H9 (cell line): Measurements from ENCODE around the gene MYH16. TPM values are rescaled to one million over a fixed set of nuclear protein-coding genes. Genes with fewer than 3 reads are reported as not detected.

Experiments used
- DNase-seq: peaks from one replicate; pipeline ENCODE4 v3.0.0-alpha.2; 2017
- H2AFZ ChIP-seq: one replicate; pipeline ENCODE4 v1.6.1; 2013; ENCODE audit warnings: mild to moderate bottlenecking, low read length, control low read depth, moderate library complexity
- H2AK5ac ChIP-seq: 2 replicates; pipeline ENCODE4 v1.6.1; 2013; ENCODE audit warnings: low read length, control low read depth, mixed read lengths; ENCODE audit not compliant: insufficient read length
- H2BK120ac ChIP-seq: one replicate; pipeline ENCODE4 v1.6.1; 2013; ENCODE audit warnings: low read depth, mild to moderate bottlenecking, low read length, control low read depth, inconsistent platforms; ENCODE audit not compliant: poor library complexity, severe bottlenecking
- H2BK12ac ChIP-seq: 2 replicates; pipeline ENCODE4 v1.6.1; 2013; ENCODE audit warnings: low read length, control low read depth, mixed read lengths, low read depth; ENCODE audit not compliant: insufficient read length
- H2BK15ac ChIP-seq: 2 replicates; pipeline ENCODE4 v1.6.1; 2013; ENCODE audit warnings: low read depth, low read length, control low read depth
- H2BK20ac ChIP-seq: one replicate; pipeline ENCODE4 v1.6.1; 2013; ENCODE audit warnings: low read depth, mild to moderate bottlenecking, low read length, control low read depth, inconsistent platforms; ENCODE audit not compliant: poor library complexity, severe bottlenecking
- H2BK5ac ChIP-seq: 2 replicates; pipeline ENCODE4 v1.6.1; 2013; ENCODE audit warnings: low read length, control low read depth, mixed read lengths; ENCODE audit not compliant: insufficient read length
- H3K14ac ChIP-seq: 2 replicates; pipeline ENCODE4 v1.6.1; 2013; ENCODE audit warnings: low read length, control low read depth; ENCODE audit not compliant: insufficient read depth
- H3K18ac ChIP-seq: 2 replicates; pipeline ENCODE4 v1.6.1; 2013; ENCODE audit warnings: low read depth, mild to moderate bottlenecking, mixed read lengths, low read length, control low read depth; ENCODE audit not compliant: insufficient read length
- H3K23ac ChIP-seq: 2 replicates; pipeline ENCODE4 v1.6.1; 2013; ENCODE audit warnings: low read length, control low read depth, mixed read lengths, low read depth; ENCODE audit not compliant: insufficient read length
- H3K23me2 ChIP-seq: 2 replicates; pipeline ENCODE4 v1.6.1; 2013; ENCODE audit warnings: low read depth, mild to moderate bottlenecking, mixed read lengths, low read length, control low read depth; ENCODE audit not compliant: insufficient read length, poor library complexity, severe bottlenecking
- H3K27ac ChIP-seq: 2 replicates; pipeline ENCODE4 v1.5.1; 2013; ENCODE audit warnings: low read length, control low read depth, mixed read lengths, low read depth; ENCODE audit not compliant: insufficient read length
- H3K27me3 ChIP-seq: 2 replicates; pipeline ENCODE4 v1.6.1; 2013; ENCODE audit warnings: low read length, control low read depth, inconsistent platforms; ENCODE audit not compliant: insufficient read depth
- H3K4ac ChIP-seq: 2 replicates; pipeline ENCODE4 v1.6.1; 2013; ENCODE audit warnings: low read depth, mild to moderate bottlenecking, control low read depth, inconsistent platforms, low read length, moderate library complexity
- H3K4me1 ChIP-seq: 2 replicates; pipeline ENCODE4 v1.6.1; 2013; ENCODE audit warnings: low read length, control low read depth, inconsistent platforms; ENCODE audit not compliant: insufficient read depth
- H3K4me2 ChIP-seq: 2 replicates; pipeline ENCODE4 v1.6.1; 2013; ENCODE audit warnings: low read length, control low read depth, mixed read lengths; ENCODE audit not compliant: insufficient read length, insufficient read depth
- H3K56ac ChIP-seq: 2 replicates; pipeline ENCODE4 v1.6.1; 2013; ENCODE audit warnings: low read depth, mild to moderate bottlenecking, mixed read lengths, low read length, control low read depth; ENCODE audit not compliant: insufficient read length
- H3K79me1 ChIP-seq: 2 replicates; pipeline ENCODE4 v1.6.1; 2013; ENCODE audit warnings: low read depth, mild to moderate bottlenecking, moderate library complexity, low read length, control low read depth, inconsistent platforms; ENCODE audit not compliant: insufficient read depth, poor library complexity, severe bottlenecking
- H3K79me2 ChIP-seq: 2 replicates; pipeline ENCODE4 v1.6.1; 2013; ENCODE audit warnings: low read length, control low read depth, inconsistent platforms; ENCODE audit not compliant: insufficient read depth
- H3K9ac ChIP-seq: 2 replicates; pipeline ENCODE4 v1.6.1; 2013; ENCODE audit warnings: low read length, control low read depth, mixed read lengths; ENCODE audit not compliant: insufficient read length; ENCODE audit errors: extremely low read depth
- H3K9me3 ChIP-seq: one replicate; pipeline ENCODE4 v1.6.1; 2013; ENCODE audit warnings: low read depth, low read length, inconsistent platforms; ENCODE audit not compliant: control insufficient read depth
- H3T11ph ChIP-seq: one replicate; pipeline ENCODE4 v1.6.1; 2013; ENCODE audit warnings: mild to moderate bottlenecking, low read length, control low read depth, inconsistent platforms
- H4K20me1 ChIP-seq: one replicate; pipeline ENCODE4 v1.6.1; 2013; ENCODE audit not compliant: control insufficient read depth, insufficient read length, insufficient read depth
- H4K5ac ChIP-seq: 2 replicates; pipeline ENCODE4 v1.6.1; 2013; ENCODE audit warnings: low read depth, mild to moderate bottlenecking, mixed read lengths, low read length, control low read depth; ENCODE audit not compliant: insufficient read length
- H4K8ac ChIP-seq: replicated peaks from 2 replicates; pipeline ENCODE4 v1.6.1; 2013; ENCODE audit warnings: low read length, control low read depth, mixed read lengths, low read depth; ENCODE audit not compliant: insufficient read length
- H4K91ac ChIP-seq: 2 replicates; pipeline ENCODE4 v1.6.1; 2013; ENCODE audit warnings: low read depth, mild to moderate bottlenecking, moderate library complexity, mixed read lengths, low read length, control low read depth; ENCODE audit not compliant: insufficient read length
- H3K27ac Mint-ChIP-seq, 3 experiments: 2 replicates in 2 of 3; 3 replicates in 1 of 3; pipeline ENCODE4 v1.8.0; 2020 to 2021; ENCODE audit warnings: mixed read lengths in 3 of 3, mild to moderate bottlenecking in 1 of 3, moderate library complexity in 1 of 3
- H3K27me3 Mint-ChIP-seq: 2 replicates; pipeline ENCODE4 v1.8.0; 2021; ENCODE audit warnings: low read depth, mild to moderate bottlenecking, moderate library complexity, mixed read lengths
- H3K36me3 Mint-ChIP-seq, 3 experiments: 2 replicates in 2 of 3; 3 replicates in 1 of 3; pipeline ENCODE4 v1.8.0; 2020 to 2021; ENCODE audit warnings: low read depth in 3 of 3, mixed read lengths in 3 of 3; ENCODE audit not compliant: insufficient read depth in 1 of 3
- H3K4me1 Mint-ChIP-seq, 2 experiments: 2 replicates each; pipeline ENCODE4 v1.8.0; 2020; ENCODE audit warnings: mixed read lengths in 2 of 2
- H3K4me3 Mint-ChIP-seq, 2 experiments: 2 replicates in 1 of 2; 3 replicates in 1 of 2; pipeline ENCODE4 v1.8.0; 2020 to 2021; ENCODE audit warnings: mild to moderate bottlenecking in 2 of 2, mixed read lengths in 2 of 2, moderate library complexity in 1 of 2
- H3K9me3 Mint-ChIP-seq, 2 experiments: 2 replicates in 1 of 2; 3 replicates in 1 of 2; pipeline ENCODE4 v1.8.0; 2020; ENCODE audit warnings: mild to moderate bottlenecking in 2 of 2, mixed read lengths in 2 of 2, moderate library complexity in 1 of 2
- CTCF ChIP-seq: fragments of 200-600 bp; sonication (generic); conservative IDR thresholded peaks from 3 replicates; pipeline ENCODE4 v1.8.0; 2021; ENCODE audit warnings: antibody characterized with exemption, mild to moderate bottlenecking
- WGBS: extraction: QIAGEN DNeasy Blood & Tissue Kit; methylation state at CpG from one replicate; pipeline ENCODE4 v1.1.7; 2013; ENCODE audit warnings: missing lambda C conversion rate, low lambda C conversion rate, mixed read lengths; ENCODE audit not compliant: insufficient read length; ENCODE audit errors: extremely low coverage; 5-methylcytosine and 5-hydroxymethylcytosine counted together
- total RNA-seq: library from RNA; stranded (reverse); gene quantifications from 2 replicates; pipeline ENCODE4 v1.2.1, GENCODE V29; 2021

MYH16 gene
- total RNA-seq, 1 experiment from 2014 or later: not detected

- Histone ChIP-seq H2BK12ac (no peak overlapping the region), H3K79me2 (no peaks in the 10 kb centered on the region), H2BK15ac (no peak overlapping the region), H3T11ph (no peak overlapping the region), H4K5ac (no peak overlapping the region), H3K18ac (no peak overlapping the region), H3K23me2 (peaks cover 4% of the 10 kb centered on the region), H3K27ac (no peak overlapping the region), H2AFZ (no peak overlapping the region), H3K4me2 (no peak overlapping the region), H3K23ac (no peak overlapping the region), H3K56ac (no peak overlapping the region), H3K14ac (no peak overlapping the region), H4K8ac (no peak overlapping the region), H2BK20ac (no peak overlapping the region), H2AK5ac (no peak overlapping the region), H3K27me3 (no peaks in the 10 kb centered on the region), H3K9me3 (no peaks in the 10 kb centered on the region), H3K9ac (no peak overlapping the region), H3K79me1 (no peaks in the 10 kb centered on the region), H2BK120ac (no peak overlapping the region), H3K4me1 (no peaks in the 10 kb centered on the region), H4K20me1 (no peaks in the 10 kb centered on the region), H2BK5ac (no peak overlapping the region), H3K4ac (no peak overlapping the region), H4K91ac (no peak overlapping the region)
- peaks cover 4 to 5% of the 10 kb centered on the region in 2 experiments; a peak in 4 of 5 replicates for H3K9me3 Mint-ChIP-seq
- H3K27ac Mint-ChIP-seq: no peak overlapping the region
- peaks cover 0 to 8% (median 3%) of the 10 kb centered on the region in 3 experiments; a peak in 3 of 7 replicates for H3K36me3 Mint-ChIP-seq
- no peak for TF ChIP-seq CTCF
- H3K4me1 Mint-ChIP-seq: peaks cover 0 to 4% of the 10 kb centered on the region in 2 experiments; a peak in 1 of 4 replicates
- H3K4me3 Mint-ChIP-seq: no peak overlapping the region
- no CpG with 5 or more reads among the region's 4 CpGs for WGBS
- peaks cover 1% of the 10 kb centered on the region for H3K27me3 Mint-ChIP-seq
- DNase-seq: no peak
Observed at GRCh38 chr7:99310004-99310403, 37.4 kb downstream of the MYH16 start.
